ENCODE results near the gene SORCS2.

The SORCS2 gene

GRCh38 chr4:7414736-7415510, 222.6 kb downstream of the SORCS2 start:
- no peak for TF ChIP-seq EZH2 (IDR thresholded peaks at IDR 0.05)
- no peak for TF ChIP-seq POLR2AphosphoS5 (IDR thresholded peaks at IDR 0.05; ENCODE audit: borderline replicate concordance, low read depth, low read length)
- no peak for DNase-seq (ENCODE audit: low read depth, low spot score)
- no peak overlapping the region for H3K27ac ChIP-seq
- H3K36me3 ChIP-seq (ENCODE audit: insufficient read depth, low read length), result no peaks in the 10 kb centered on the region
- H3K9me3 ChIP-seq (ENCODE audit: low read depth, low read length), result no peaks in the 10 kb centered on the region
- H3K9ac ChIP-seq (ENCODE audit: insufficient read length), result no peak overlapping the region
- no peak overlapping the region for H3K4me3 ChIP-seq

DNA sequence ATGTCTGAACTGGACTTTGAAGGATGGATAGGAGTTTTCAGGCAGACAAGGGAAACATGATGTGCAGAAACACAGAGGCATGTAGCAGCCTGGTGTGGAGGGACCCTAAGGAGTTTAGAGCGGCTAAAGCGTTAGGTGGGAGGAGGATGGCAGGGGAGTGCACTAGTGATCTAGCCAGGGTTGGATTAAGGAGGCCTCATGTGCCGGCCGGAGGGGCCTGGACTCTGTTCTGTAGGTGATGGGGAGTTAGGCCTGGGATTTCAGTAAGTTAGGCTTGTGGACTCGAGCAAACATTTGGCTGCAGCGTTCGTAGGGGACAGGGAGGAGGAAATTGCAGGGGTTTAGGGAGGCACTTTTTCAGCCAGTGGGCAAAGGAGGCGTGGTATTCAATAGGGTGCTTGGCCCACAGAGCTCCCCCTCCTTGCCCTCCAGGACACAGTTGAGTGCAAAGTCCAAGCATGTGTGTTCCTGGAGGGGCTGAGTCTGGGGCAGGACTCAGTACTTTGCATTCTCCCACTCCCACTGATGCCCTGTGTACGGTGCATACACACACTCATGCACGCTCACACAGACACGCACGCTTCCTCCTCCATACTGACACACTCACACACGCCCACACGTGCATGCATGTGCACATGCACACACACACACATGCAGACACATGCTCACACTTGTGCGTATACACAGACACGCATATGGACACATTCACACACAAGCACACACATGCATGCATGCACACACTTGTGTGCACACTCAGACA, 223.8 kb downstream of the SORCS2 start:
- H3K9ac ChIP-seq (ENCODE audit: insufficient read length), result no peak overlapping the region
- H3K4me3 ChIP-seq, result no peak overlapping the region
- no peaks in the 10 kb centered on the region for H3K36me3 ChIP-seq (ENCODE audit: insufficient read depth, low read length)
- H3K9me3 ChIP-seq (ENCODE audit: low read depth, low read length), result no peaks in the 10 kb centered on the region
- TF ChIP-seq EZH2 (IDR thresholded peaks at IDR 0.05) (no peak), FOXP2 (optimal IDR thresholded peaks at IDR 0.05; ENCODE audit: control extremely low read depth, extremely low read length, insufficient read depth) (no peak), POLR2AphosphoS5 (IDR thresholded peaks at IDR 0.05; ENCODE audit: borderline replicate concordance, low read depth, low read length) (no peak)
- DNase-seq (ENCODE audit: low read depth, low spot score), result no peak
- no peak overlapping the region for H3K27ac ChIP-seq

DNA sequence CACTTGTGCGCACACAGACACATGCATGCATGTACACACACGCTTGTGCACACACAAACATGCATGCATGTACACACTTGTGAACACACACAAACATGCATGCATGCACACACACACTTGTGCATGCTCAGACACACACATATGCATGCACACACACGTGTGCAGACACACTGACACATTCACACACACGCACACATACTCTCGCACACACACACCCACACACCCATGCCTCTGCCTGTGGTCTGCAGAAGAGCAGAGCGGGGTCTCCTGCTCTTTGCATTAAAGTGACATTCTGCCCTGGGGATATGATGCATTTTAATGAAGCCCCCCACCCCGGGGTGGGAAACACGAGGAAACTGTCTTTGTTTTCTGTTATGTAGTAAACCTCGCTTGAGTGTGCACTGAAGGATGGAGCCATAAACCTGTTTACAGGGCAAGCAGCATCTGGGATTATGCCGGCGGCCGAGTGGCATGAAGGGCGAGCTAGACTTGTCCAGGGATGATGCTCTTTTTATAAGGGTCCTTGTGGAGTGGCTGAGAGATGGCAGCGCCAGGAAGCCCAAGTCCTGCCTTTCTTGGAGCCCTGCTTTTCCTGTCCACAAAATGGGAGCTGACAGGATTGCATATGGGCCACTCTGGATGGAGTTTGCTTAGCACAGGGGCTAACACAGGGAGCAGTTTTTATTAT, 224.6 kb downstream of the SORCS2 start:
- DNase-seq (ENCODE audit: low read depth, low spot score), result no peak
- H3K27ac ChIP-seq, result no peak overlapping the region
- no peaks in the 10 kb centered on the region for H3K36me3 ChIP-seq (ENCODE audit: insufficient read depth, low read length)
- H3K9me3 ChIP-seq (ENCODE audit: low read depth, low read length), result no peaks in the 10 kb centered on the region
- no peak overlapping the region for H3K9ac ChIP-seq (ENCODE audit: insufficient read length)
- H3K4me3 ChIP-seq, result no peak overlapping the region
- no peak for TF ChIP-seq EZH2 (IDR thresholded peaks at IDR 0.05)
- TF ChIP-seq FOXP2 (optimal IDR thresholded peaks at IDR 0.05; ENCODE audit: control extremely low read depth, extremely low read length, insufficient read depth), result no peak
- TF ChIP-seq POLR2AphosphoS5 (IDR thresholded peaks at IDR 0.05; ENCODE audit: borderline replicate concordance, low read depth, low read length), result no peak

GRCh38 chr4:7417639-7418038, 225.3 kb downstream of the SORCS2 start:
- TF ChIP-seq POLR2AphosphoS5 (IDR thresholded peaks at IDR 0.05; ENCODE audit: borderline replicate concordance, low read depth, low read length) (no peak), FOXP2 (optimal IDR thresholded peaks at IDR 0.05; ENCODE audit: control extremely low read depth, extremely low read length, insufficient read depth) (no peak), EZH2 (IDR thresholded peaks at IDR 0.05) (no peak)
- H3K27ac ChIP-seq, result no peak overlapping the region
- no peak for DNase-seq (ENCODE audit: low read depth, low spot score)
- H3K9me3 ChIP-seq (ENCODE audit: low read depth, low read length), result no peaks in the 10 kb centered on the region
- no peak overlapping the region for H3K9ac ChIP-seq (ENCODE audit: insufficient read length)
- H3K36me3 ChIP-seq (ENCODE audit: insufficient read depth, low read length), result no peaks in the 10 kb centered on the region
- no peak overlapping the region for H3K4me3 ChIP-seq

GRCh38 chr4:7418131-7418943, 226.0 kb downstream of the SORCS2 start:
- DNase-seq (ENCODE audit: low read depth, low spot score), result no peak
- Histone ChIP-seq H3K36me3 (ENCODE audit: insufficient read depth, low read length) (no peaks in the 10 kb centered on the region), H3K4me3 (no peak overlapping the region), H3K27ac (no peak overlapping the region), H3K9ac (ENCODE audit: insufficient read length) (no peak overlapping the region), H3K9me3 (ENCODE audit: low read depth, low read length) (no peaks in the 10 kb centered on the region)
- TF ChIP-seq POLR2AphosphoS5 (IDR thresholded peaks at IDR 0.05; ENCODE audit: borderline replicate concordance, low read depth, low read length), result no peak
- TF ChIP-seq FOXP2 (optimal IDR thresholded peaks at IDR 0.05; ENCODE audit: control extremely low read depth, extremely low read length, insufficient read depth), result no peak
- TF ChIP-seq EZH2 (IDR thresholded peaks at IDR 0.05), result no peak

- TF ChIP-seq EZH2 (IDR thresholded peaks at IDR 0.05), result no peak
- TF ChIP-seq POLR2AphosphoS5 (IDR thresholded peaks at IDR 0.05; ENCODE audit: borderline replicate concordance, low read depth, low read length), result no peak
- TF ChIP-seq FOXP2 (optimal IDR thresholded peaks at IDR 0.05; ENCODE audit: control extremely low read depth, extremely low read length, insufficient read depth), result no peak
- H3K4me3 ChIP-seq, result no peak overlapping the region
- no peaks in the 10 kb centered on the region for H3K36me3 ChIP-seq (ENCODE audit: insufficient read depth, low read length)
- H3K9me3 ChIP-seq (ENCODE audit: low read depth, low read length), result no peaks in the 10 kb centered on the region
- H3K27ac ChIP-seq, result no peak overlapping the region
- no peak overlapping the region for H3K9ac ChIP-seq (ENCODE audit: insufficient read length)
- no peak for DNase-seq (ENCODE audit: low read depth, low spot score)
These were observed 227.8 kb downstream of the SORCS2 start for GRCh38 chr4:7419961-7420660.

- Histone ChIP-seq H3K36me3 (ENCODE audit: insufficient read depth, low read length) (no peaks in the 10 kb centered on the region), H3K4me3 (no peak overlapping the region), H3K9ac (ENCODE audit: insufficient read length) (no peak overlapping the region), H3K9me3 (ENCODE audit: low read depth, low read length) (no peaks in the 10 kb centered on the region), H3K27ac (no peak overlapping the region)
- DNase-seq (ENCODE audit: low read depth, low spot score), result no peak
- TF ChIP-seq EZH2 (IDR thresholded peaks at IDR 0.05), result no peak
- TF ChIP-seq FOXP2 (optimal IDR thresholded peaks at IDR 0.05; ENCODE audit: control extremely low read depth, extremely low read length, insufficient read depth), result no peak
- TF ChIP-seq POLR2AphosphoS5 (IDR thresholded peaks at IDR 0.05; ENCODE audit: borderline replicate concordance, low read depth, low read length), result no peak
These were observed 228.3 kb downstream of the SORCS2 start for GRCh38 chr4:7420661-7421040.

Data from SK-N-MC (cell line).